Upper lobe of right lung (tissue), 1 donor: ENCODE measurements around the gene UGGT2. TPM values are rescaled to one million over a fixed set of nuclear protein-coding genes. Genes with fewer than 3 reads are reported as not detected.

ENCODE experiments used
- ATAC-seq: fragments of 200-7000 bp; cut with Tn5 transposase; one replicate; pipeline ENCODE4 v1.9.1; 2020; ENCODE audit warnings: mild to moderate bottlenecking, moderate library complexity
- DNase-seq: peaks from one replicate; pipeline ENCODE4 v3.0.0-alpha.2; 2020
- H3K27ac ChIP-seq: fragments of 200-600 bp; one replicate; pipeline ENCODE4 v1.8.0; 2022
- H3K27me3 ChIP-seq: fragments of 200-600 bp; one replicate; pipeline ENCODE4 v1.8.0; 2022; ENCODE audit warnings: mild to moderate bottlenecking
- H3K36me3 ChIP-seq: fragments of 200-600 bp; one replicate; pipeline ENCODE4 v1.8.0; 2022
- H3K4me1 ChIP-seq: fragments of 200-600 bp; one replicate; pipeline ENCODE4 v1.8.0; 2022
- H3K4me3 ChIP-seq: fragments of 200-600 bp; one replicate; pipeline ENCODE4 v1.8.0; 2022; ENCODE audit warnings: mild to moderate bottlenecking
- H3K9me3 ChIP-seq: fragments of 200-600 bp; one replicate; pipeline ENCODE4 v1.8.0; 2022
- CTCF ChIP-seq: fragments of 200-600 bp; IDR thresholded peaks from one replicate; pipeline ENCODE4 v1.8.0; 2022; ENCODE audit warnings: antibody characterized with exemption
- intact Hi-C: fragments of 100-400 bp; cut with DNase I; formaldehyde crosslinking; loops from one replicate; pipeline ENCODE4 v1.11.0; 2022
- total RNA-seq: library from RNA; stranded (reverse); fragmentation: NEBNext Ultra II Directional; extraction: Animal tissue kit (Norgen Biotek cat#: 25700); gene quantifications from one replicate; pipeline ENCODE4 v1.2.1, GENCODE V29; 2021
- donor health status: DM: no; HTN: yes; CAD: no; lungs with severe emphysema.

The UGGT2 gene
- total RNA-seq, 1 donor from 2014 or later = 21.7 TPM

DNA sequence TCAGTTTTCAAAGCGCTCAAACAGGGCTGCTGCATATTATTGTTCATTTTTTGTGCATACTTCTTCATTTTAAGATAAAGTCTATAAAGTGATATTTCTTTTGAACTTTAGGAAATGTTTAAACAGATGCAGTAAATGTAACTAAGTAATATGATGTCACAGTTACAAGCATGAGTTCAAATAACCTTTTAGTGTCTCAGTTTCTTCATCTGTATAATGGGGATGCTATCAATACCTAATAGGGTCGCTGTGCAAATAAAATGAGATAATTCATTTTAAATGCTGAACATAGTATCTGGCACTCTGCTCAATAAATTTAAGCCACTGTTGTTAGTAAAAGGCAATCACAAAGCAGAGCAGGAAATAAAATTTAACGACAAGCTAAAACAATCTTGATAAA is 97.5 kb downstream of the UGGT2 start:
- ATAC-seq = no peak

DNA sequence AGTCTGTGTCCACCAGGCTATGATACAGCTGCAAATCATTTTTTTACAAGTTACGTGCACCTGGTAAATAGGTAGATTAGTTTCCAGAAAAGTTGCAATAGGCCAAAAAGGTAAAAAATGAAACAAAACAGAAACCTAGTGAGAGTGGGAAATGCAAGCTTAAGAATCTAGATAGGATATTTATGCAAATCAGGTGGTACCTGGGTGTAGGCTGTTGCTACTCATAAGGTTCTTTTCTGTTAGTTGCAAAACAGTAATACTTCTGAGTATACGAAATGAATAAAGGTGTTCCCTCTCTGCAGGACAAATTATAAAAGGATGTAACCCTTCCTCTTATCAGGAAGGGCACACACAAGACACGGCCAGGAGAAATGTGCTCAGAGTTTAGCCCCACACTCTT is 97.9 kb downstream of the UGGT2 start:
- intact Hi-C loops = no loop called here

More for the DNA sequence above, 97.5 kb downstream of the UGGT2 start:
- no peaks in the 10 kb centered on the region for H3K36me3 ChIP-seq
- intact Hi-C loops = no loop called here
- no peaks in the 10 kb centered on the region for H3K27me3 ChIP-seq
- peaks cover 4% of the 10 kb centered on the region for H3K9me3 ChIP-seq
- no peak for DNase-seq
- H3K4me1 ChIP-seq = no peaks in the 10 kb centered on the region
- H3K4me3 ChIP-seq = no peak overlapping the region
- H3K27ac ChIP-seq = no peak overlapping the region
- TF ChIP-seq CTCF = no peak

GRCh38 chr13:95954266-95954665 is 98.9 kb downstream of the UGGT2 start:
- no peak overlapping the region for H3K27ac ChIP-seq
- H3K36me3 ChIP-seq = no peaks in the 10 kb centered on the region
- DNase-seq = no peak
- no peak for ATAC-seq
- H3K27me3 ChIP-seq = no peaks in the 10 kb centered on the region
- intact Hi-C loops = no loop called here
- H3K9me3 ChIP-seq = no peaks in the 10 kb centered on the region
- H3K4me3 ChIP-seq = no peak overlapping the region
- TF ChIP-seq CTCF = no peak
- no peaks in the 10 kb centered on the region for H3K4me1 ChIP-seq

More for the DNA sequence above, 97.9 kb downstream of the UGGT2 start:
- no peak for ATAC-seq
- Histone ChIP-seq H3K4me3 (no peak overlapping the region), H3K27ac (no peak overlapping the region), H3K4me1 (no peaks in the 10 kb centered on the region), H3K9me3 (no peaks in the 10 kb centered on the region), H3K36me3 (no peaks in the 10 kb centered on the region), H3K27me3 (no peaks in the 10 kb centered on the region)
- no peak for DNase-seq
- TF ChIP-seq CTCF = no peak

DNA sequence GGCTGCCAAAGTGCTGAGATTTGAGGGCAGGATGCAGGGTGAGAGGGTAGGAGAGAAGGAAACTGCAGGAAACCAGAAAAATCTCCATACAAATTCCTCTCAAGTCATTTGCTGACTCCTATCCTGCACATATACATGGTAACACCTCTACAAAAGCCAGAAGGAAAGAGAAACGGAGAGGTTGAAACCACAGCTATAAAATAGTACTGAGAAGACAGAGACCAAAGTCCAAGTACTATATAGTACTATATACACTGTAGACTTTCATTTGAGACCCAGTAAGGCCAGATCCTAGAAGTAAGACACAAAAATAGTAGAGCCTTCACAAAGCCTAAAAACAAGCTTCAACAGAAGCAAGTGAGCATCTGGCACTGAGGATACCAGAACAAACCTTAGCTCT is 103.1 kb downstream of the UGGT2 start:
- no peaks in the 10 kb centered on the region for H3K4me1 ChIP-seq
- no peak for TF ChIP-seq CTCF
- DNase-seq (no peak), ATAC-seq (no peak)
- intact Hi-C loops = no loop called here
- H3K4me3 ChIP-seq = no peak overlapping the region
- peaks cover 8% of the 10 kb centered on the region for H3K36me3 ChIP-seq
- no peak overlapping the region for H3K27ac ChIP-seq
- H3K9me3 ChIP-seq = no peaks in the 10 kb centered on the region
- H3K27me3 ChIP-seq = no peaks in the 10 kb centered on the region

GRCh38 chr13:95948656-95949055 is 104.5 kb downstream of the UGGT2 start:
- Histone ChIP-seq H3K4me3 (no peak overlapping the region), H3K4me1 (no peaks in the 10 kb centered on the region), H3K27me3 (no peaks in the 10 kb centered on the region), H3K27ac (no peak overlapping the region), H3K9me3 (no peaks in the 10 kb centered on the region), H3K36me3 (peaks cover 8% of the 10 kb centered on the region)
- intact Hi-C loops = no loop called here
- no peak for TF ChIP-seq CTCF
- DNase-seq (no peak), ATAC-seq (no peak)

- H3K36me3 ChIP-seq = peaks cover 28% of the 10 kb centered on the region
- intact Hi-C loops = no loop called here
- H3K9me3 ChIP-seq = no peaks in the 10 kb centered on the region
- ATAC-seq (no peak), DNase-seq (no peak)
- H3K4me3 ChIP-seq = no peak overlapping the region
- no peaks in the 10 kb centered on the region for H3K27me3 ChIP-seq
- no peak for TF ChIP-seq CTCF
- H3K4me1 ChIP-seq = no peaks in the 10 kb centered on the region
- H3K27ac ChIP-seq = no peak overlapping the region
Observed at GRCh38 chr13:95937714-95938320, 115.4 kb downstream of the UGGT2 start.
